GM21619 (cell line): ENCODE measurements around the gene ABHD15.

ENCODE experiments used
- ATAC-seq: cut with Tn5 transposase; IDR thresholded peaks from one replicate; pipeline ENCODE4 v1.9.1; 2021; ENCODE audit not compliant: unreplicated experiment

Gene ABHD15

DNA sequence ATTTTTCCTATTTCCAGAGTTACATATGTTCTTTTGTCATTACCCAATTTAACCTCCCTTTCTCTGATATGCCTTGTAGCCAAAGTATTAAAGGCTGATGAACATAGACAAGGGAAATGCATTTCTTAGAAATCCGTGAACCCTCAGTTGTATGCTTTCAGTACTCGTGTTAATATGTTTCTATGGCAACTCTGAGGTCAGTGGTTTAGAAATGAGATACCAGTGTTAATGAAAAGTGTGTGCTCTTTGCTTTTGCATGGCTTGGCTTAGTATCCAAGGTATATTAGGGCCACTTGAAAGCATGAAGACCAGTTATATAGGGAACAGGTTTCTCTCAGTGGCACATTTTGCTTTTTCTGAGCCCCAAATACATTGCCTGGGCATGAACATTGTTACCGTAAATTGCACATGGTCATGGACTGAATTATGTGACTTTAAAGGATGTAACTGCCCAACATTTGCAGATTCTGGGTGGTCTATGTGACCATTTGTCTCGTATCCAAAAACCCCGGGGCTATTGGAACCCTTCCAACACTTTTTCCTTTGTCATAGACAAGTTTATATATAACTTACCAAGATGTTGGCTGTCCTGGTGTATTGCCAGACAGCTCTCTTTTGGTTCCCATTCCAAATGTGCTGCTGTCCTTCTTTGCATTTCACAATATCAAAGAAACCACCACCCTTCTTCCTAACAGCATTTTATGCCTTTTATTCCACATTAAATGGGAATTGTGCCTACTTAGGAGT is 17.5 kb downstream of the ABHD15 start:
- no peak for ATAC-seq

DNA sequence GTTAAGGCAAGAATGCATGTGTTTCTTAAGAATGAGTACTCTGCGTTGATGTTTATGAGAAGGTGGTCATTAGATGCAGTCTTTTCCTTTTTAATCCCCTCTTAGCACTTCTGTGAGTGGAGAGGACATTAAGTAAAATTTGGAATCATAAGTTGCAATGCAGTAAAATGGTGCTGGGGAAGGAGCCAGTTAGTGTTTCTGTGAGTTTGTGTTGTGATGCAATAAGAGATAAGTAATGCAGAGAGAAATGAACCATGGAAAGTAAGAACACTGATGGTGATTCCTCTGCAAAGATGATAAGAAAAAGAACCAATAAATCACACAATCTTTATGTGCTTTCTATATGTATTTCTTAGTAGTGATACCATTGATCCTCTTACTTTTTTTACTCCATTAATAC is 20.0 kb downstream of the ABHD15 start:
- no peak for ATAC-seq

DNA sequence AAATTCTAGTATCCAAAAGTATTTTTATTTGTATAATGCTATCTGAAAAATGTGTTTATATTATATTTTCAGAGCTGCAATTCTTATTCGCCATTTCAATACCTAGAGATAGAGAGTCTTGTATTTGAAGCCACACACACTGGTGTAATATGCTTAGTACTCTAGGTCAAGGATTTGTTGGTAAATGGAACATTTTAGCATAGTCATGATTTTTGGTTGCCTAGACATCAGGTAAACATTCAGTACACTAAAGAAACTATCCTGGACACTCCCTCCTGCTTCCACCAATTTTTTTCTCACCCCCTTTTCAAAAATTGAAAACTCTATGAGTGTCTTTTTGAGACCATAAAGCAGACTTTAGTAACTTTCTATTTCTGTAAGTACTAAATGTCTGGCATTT is 20.8 kb downstream of the ABHD15 start:
- no peak for ATAC-seq

GRCh38 chr17:29544066-29544465 is 22.8 kb downstream of the ABHD15 start:
- ATAC-seq, result no peak

- ATAC-seq, result no peak
Measured at GRCh38 chr17:29533976-29534375, 32.9 kb downstream of the ABHD15 start.

- ATAC-seq, result no peak
Measured at GRCh38 chr17:29526322-29526721, 40.5 kb downstream of the ABHD15 start.

DNA sequence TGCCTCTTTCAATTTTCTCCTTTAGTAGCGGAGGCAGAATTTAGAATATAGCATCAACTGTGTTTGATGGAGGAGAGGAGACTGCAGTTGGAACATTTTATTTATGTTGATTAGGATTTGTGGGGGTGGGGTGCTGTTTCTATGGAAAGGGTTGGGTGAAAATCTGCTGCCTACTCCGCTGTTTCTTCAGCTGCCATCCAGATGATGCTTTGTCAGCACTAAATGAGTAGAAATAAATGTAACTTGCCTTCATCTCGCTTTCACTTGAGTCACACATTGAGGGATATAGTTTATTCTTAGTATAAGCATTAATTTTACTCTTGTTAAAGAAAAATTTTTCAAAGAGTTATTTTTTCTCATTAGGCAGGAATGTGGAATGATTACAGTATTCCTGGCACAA is 42.1 kb downstream of the ABHD15 start:
- no peak for ATAC-seq

- ATAC-seq, result no peak
Measured at GRCh38 chr17:29518359-29518758, 48.5 kb downstream of the ABHD15 start.

DNA sequence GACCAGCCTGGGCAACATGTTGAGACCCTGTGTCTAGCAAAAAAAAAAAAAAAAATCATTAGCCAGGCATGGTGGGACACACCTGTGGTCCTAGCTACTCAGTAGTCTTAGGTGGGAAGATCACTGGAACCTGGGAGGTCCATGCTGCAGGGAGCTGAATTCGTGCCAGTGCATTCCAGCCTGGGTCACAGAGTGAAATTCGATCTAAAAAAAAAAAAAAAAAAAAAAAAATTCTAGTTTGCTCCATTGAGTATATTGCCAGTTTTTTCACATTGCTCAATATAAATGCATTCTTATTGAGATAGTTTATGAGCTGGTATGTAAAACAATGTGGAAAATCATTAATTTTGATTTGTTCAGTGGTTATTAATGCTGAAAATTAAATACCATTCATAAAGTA is 52.0 kb downstream of the ABHD15 start:
- ATAC-seq, result no peak

GRCh38 chr17:29510953-29511352 is 55.9 kb downstream of the ABHD15 start:
- ATAC-seq, result no peak
